Fibroblast of lung (primary cell): ENCODE measurements around the gene FAM50B.

ENCODE experiments used
- CTCF ChIP-seq, 2 donors: IDR thresholded peaks in 1 of 2; conservative IDR thresholded peaks in 1 of 2; 1 replicate in 1 of 2; 2 replicates in 1 of 2; pipeline ENCODE4 v1.5.1; 2011 to 2012; ENCODE audit warnings: low read length in 2 of 2, control low read depth in 1 of 2, inconsistent platforms in 1 of 2, low read depth in 1 of 2, mild to moderate bottlenecking in 1 of 2
- EZH2 ChIP-seq: IDR thresholded peaks from 2 replicates; pipeline ENCODE4 v1.5.1; 2012; ENCODE audit warnings: low read length, control low read depth, mild to moderate bottlenecking; ENCODE audit errors: missing control alignments

- no peak for TF ChIP-seq CTCF (conservative IDR thresholded peaks at IDR 0.05 in 1 of 2, IDR thresholded peaks at IDR 0.05 in 1 of 2; ENCODE audit: low read depth in 1 of 2, low read length in 2 of 2)
- TF ChIP-seq EZH2, result no peak
Measured at GRCh38 chr6:3882431-3882830, 33.3 kb downstream of the FAM50B start.
